Stimulated activated CD4-positive, alpha-beta T cell treated with anti-CD3 and anti-CD28 coated beads, TNF-alpha, amount 100 ng/mL, for 48 hours (primary cell): ENCODE measurements around the gene KRT17.
"Not testable (repeated sequence)": the region's sequence is repeated elsewhere in the genome, so short reads cannot be mapped to it uniquely, and the experiment has no call there.

Experiments used
- DNase-seq, 3 donors: peaks; one replicate each; pipeline ENCODE4 v3.0.0-alpha.2; 2020; ENCODE audit warnings: low read depth in 3 of 3

Gene KRT17

DNA sequence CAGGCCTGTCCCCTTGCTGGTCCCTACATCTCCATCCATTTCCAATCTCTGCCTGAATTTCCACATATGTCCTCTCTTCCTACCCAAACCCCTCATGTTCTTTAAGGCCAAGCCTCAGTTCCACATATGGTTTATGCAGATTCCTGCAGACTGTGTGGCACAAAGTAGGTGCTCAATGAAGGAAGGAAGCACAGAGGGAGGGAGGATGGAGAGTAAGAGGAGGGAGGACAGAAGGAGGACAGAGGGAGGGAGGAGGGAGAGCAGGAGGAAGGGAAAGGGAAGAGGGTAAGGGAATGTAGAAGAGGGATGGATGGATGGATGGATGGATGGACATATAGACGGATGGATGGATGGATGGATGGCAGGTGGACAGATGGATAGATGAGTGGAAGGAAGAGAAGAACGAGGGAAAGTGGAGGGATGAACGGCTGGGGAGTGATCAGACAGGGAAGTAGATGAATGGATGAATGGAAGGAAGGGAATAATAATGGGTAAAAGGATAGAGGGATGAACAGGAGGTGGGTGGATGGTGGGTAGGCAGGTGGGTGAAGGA lies 29.9 kb downstream of the KRT17 start:
- no peak for DNase-seq

DNA sequence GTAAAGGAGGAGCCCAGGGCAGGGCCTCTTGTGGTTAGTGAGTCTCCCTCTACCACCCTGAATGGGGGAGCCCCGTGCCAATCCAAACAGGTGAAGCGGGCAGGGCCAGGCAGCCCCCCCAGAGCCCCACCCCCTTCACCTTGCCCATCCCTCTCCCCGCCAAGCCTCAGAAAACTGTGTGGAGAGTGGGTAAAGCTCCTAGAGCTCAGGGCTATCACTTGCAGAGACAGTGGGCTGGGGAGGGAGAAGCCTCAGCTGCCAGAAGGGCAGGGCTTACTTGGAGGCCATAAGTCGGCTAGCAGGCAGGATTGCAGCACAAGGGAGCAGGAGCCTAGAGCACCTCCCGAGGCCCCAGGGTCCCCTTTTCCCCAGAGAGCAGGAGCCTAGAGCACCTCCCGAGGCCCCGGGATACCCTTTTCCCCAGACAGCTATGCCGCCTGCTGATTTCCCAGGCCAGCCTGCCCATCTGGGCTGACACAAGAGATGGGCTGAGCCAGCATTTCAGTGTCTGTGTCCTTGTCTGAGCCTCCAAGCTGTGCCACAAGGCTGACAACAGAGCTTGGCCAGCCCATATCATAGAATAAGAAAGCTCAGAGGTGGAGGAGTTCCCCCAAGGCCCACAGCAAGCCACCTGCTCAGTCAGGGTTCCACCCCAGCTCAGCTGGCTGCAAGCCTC lies 30.9 kb downstream of the KRT17 start:
- DNase-seq, result no peak

DNA sequence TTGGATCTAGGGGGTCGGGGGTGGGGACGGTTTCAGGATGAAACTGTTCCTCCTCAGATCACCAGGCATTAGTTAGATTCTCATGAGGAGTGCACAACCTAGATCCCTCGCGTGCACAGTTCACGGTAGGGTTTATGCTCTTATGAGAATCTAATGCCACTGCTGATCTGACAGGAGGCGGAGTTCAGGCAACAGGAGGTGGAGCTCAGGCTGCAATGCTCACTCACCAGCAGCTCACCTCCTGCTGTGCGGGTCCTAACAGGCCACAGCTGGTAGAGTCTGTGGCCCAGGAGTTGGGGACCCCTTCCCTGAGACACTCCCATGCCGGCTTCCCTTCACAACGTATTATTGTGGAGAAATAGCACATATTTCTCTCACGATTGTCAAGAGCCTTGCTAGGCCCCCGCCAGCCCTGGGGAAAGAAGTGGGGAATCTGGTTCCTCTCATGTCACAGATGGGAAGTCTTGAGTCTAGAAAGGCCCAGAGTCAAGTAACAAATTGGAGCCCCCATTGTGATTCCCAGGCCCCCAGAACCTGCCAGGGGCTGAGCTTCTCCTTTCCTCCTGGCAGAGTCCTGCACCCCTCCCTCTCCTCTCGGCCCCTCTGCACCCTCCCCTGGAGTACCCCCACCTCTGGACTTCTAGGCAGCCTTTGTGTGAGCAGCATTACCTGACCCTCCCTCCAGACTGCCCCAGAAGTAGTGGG lies 31.6 kb downstream of the KRT17 start:
- DNase-seq, result no peak

DNA sequence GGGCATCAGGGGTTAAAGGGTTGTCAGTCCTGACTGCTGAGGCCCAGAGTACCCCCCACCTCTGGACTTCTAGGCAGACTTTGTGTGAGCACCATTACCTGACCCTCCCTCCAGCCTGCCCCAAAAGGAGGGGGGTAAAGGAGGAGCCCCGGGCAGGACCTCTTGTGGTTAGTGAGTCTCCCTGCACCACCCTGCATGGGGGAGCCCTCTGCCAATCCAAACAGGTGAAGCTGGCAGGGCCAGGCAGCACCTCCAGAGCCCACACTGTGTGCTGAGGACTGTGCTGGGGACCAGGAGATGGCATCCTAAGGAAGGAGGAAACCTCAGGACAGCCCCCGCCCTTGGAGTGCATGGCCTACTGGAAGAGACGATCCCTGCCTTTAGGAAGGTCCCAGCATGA lies 35.1 kb downstream of the KRT17 start:
- DNase-seq, result no peak

DNA sequence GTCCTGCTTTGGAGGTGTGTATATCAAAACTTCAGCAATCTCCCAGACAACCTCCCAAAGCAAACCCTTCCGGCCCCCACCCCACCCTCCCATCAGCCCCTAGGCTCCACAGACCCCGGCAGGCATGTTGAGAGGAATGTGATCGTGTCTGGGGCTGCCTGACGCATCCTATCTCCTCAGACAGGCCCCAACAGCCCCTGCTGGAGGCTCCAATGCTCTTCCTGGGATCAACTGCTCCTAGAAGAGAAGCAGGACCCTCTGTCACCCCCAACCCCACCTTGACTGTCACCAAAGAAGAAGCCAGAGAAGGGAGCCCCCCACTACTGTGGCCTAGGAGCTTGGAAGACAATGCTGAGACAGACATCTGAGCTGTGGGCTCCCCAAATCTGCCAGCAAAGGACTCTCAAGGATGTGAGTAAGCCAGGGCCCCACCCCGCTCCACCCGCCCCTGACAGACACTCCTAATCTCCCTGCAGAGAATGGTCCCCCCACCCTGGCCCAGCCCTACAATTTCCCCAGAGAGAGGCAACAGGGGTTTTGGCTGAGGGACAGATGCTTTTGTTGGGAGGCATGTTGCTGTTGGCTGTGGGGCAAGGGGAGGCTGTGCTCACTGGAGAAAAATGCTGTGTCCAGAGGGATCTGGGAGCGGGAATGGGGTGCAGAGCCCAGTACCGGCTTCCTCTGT lies 36.1 kb downstream of the KRT17 start:
- no peak for DNase-seq

DNA sequence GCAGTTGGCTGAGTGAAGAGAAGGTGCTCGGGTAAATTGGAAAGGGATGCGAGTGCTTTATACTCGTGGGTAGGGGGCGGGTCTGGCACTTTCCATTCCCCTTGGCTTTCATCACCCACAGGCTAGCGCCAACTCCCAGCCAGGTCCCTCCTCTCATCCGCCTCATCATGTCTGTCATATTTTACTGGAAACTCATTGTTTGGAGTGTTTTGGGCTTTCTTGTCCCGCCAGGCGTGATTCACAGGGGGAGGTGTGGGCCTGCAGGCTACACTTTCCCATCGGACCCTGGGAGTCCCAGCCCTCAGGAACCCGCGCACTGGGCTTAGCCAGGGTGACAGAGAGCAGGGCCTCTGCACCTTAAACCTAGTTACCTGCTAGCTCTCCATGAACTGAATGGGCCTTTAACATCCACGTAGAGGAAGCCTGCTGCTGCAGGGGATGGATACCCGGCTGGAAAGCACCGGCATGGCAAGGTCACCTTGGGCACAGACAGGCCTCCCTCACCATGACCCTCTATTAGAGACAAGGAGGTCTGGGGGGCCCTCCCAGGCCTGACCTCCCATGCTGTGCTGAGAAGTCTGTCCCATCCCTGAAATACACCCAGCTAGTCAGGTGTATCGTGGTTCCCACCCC lies 37.4 kb downstream of the KRT17 start, which contains the start of gene KRT14:
Gene KRT14 (minus strand): TSS at position 33 of the 633 bp plus-strand sequence. CDS start 61 bp downstream, outside the sequence.
- no peak for DNase-seq

DNA sequence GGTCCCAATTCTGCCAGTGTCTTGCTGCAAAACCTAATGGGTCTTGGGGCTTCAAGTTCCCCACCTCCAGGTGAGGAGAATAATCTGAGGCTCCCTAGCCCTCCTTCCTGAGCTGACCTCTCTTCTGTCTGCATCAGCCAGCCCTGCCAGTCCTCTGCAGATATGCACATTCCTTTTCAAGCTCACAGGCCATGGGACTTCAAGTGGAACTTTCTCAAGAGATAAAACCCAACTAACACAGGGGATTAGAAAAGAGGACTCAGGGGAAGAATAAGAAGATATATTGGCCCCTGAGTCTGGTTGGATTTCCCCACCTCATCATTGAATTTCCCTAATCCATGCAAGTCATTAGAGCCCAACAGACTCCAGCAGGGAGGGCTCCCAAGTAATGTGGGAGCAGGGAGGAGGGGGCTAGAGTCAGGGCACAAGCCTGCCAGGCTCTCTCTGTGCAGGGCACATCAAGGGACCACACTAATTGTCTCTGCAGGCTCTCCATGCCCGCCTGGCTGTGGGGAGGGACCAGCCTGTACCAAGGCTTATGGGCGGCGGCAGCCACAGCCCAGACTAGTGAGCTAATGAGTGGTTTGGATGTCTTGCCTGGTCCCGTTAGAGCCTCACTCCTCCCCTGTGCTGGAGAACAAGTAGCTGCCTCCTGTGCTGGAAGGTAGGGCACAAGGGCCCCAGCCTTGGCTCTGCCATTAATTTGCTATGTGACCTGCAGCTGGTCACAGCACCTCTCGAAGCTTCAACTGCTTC lies 38.9 kb downstream of the KRT17 start:
- DNase-seq, result no peak

DNA sequence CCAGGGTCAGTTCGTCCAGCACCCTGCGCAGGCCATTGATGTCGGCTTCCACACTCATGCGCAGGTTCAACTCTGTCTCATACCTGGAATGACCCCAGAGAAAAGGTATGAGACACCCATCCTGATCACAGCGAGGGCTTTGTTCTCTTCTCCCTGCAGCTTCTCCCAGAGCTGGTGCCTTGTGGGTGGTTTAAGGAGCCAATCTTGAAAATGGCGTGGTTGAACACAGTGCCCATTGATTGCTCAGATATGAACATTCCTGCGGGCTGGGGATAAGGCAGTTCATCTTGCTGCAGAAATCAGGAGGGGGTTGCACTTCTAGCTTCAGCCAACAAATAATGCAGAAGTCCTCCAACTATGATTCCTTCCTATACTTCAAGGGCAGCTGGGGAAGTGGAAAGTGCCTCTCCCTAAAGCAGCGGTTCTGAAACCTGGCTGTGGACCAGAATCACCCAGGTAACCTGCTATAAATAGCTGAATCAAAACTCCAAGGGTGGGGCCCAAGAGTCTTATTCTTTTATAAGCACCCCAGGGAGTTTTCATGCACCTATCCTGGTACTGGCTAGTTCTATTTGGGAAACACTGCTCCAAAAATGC lies 39.9 kb downstream of the KRT17 start:
- not testable (repeated sequence) for DNase-seq

DNA sequence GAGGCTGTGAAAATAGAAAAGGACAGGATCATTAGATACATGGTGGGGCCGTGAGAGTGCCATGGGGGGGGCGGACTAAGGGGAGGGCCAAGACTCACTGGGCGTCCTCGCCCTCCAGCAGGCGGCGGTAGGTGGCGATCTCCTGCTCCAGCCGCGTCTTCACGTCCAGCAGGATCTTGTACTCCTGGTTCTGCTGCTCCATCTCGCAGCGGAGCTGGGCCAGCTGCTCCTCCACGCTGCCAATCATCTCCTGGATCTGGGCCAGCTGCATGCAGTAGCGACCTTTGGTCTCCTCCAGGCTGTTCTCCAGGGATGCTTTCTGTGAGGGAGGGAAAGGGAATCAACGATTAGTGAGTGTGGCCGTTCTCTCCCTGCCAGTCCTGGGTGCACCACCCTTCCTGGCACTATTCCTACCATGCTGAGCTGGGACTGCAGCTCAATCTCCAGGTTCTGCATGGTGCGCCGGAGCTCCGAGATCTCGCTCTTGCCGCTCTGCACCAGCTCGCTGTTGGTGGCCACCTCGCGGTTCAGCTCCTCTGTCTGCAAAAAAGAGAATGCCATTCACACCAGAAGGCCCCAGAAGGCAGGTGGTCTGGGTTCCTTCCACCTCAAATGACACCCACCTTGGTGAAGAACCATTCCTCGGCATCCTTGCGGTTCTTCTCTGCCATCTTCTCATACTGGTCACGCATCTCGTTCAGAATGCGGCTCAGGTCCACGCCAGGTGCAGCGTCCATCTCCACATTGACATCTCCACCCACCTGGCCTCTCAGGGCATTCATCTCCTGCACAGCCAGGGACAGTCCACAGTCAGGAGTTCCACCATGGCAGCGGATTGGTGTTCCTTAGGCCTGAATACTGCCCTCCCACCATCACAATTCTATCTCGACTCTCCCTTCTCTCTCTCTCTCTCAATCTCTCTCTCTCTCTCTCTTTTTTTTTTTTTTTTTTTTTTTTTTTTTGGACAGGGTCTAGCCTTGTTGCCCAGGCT lies 40.9 kb downstream of the KRT17 start:
- no peak for DNase-seq

DNA sequence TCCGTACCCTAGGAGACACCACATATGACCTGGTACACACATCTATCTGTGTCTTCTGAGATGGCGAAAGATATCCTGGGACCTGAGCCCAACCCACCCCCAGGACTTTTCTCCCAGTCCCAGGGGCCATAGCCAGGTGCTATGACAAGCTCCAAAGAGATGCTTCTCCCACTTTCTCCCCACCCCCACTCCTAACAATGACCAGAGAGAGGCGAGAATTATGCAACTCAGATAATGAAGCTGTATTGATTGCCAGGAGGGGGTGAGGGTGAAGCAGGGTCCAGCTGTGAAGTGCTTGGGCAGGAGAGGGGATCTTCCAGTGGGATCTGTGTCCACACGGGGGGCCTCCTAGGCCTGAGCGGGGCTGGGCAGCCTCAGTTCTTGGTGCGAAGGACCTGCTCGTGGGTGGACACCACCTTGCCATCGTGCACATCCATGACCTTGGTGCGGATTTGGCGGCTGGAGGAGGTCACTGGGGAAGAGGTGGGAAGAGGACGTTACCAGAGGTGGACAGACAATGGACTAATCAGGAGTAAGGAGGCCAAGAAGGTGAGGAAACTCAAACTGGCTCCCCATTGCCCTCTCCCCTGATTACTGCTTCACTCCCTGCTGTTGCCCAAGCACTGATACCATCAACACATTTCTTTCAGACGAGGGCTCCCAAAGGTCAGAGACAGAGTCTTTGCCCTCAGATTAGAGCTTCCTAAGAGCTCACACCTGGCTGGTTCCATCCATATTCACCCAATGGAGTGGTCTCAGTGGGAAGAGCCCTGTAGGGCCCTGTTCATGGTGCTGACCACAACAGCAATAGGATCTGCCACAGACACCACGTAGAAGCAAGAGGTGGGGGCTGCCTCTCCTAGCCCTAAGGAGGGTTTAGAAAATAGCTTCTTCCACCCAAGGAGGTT lies 42.1 kb downstream of the KRT17 start:
- not testable (repeated sequence) for DNase-seq

DNA sequence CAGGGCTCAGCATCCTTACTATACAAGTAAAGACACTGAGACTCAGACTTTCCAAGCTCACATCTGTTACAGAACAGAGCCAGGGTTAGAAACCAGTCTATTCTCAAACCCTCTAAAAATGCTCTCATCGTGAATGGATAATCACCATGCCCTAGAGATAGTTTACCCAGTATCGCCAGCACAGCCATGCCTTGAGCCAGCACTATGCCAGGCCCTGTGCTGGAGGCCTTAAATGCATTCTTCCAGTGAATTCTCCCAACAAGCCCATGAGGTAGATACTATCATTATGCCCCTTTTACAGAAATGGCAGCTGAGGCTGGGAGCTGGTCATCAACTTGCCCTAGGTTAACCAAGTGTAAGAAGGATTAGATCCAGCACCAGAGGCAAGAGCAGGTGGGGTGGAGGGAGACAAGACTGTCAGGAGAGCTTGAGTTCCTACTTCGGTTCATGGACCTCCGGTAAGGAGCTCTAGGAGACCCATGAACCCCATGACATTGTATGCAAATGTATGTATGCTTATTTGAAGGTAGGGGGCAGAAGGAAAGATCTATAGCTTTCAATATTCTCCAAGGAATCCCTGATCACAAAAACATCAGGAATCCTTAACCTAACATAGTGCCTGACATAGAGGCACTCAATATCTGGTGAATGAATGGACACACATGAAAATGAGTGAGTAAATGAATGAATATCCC lies 42.9 kb downstream of the KRT17 start:
- DNase-seq, result no peak

DNA sequence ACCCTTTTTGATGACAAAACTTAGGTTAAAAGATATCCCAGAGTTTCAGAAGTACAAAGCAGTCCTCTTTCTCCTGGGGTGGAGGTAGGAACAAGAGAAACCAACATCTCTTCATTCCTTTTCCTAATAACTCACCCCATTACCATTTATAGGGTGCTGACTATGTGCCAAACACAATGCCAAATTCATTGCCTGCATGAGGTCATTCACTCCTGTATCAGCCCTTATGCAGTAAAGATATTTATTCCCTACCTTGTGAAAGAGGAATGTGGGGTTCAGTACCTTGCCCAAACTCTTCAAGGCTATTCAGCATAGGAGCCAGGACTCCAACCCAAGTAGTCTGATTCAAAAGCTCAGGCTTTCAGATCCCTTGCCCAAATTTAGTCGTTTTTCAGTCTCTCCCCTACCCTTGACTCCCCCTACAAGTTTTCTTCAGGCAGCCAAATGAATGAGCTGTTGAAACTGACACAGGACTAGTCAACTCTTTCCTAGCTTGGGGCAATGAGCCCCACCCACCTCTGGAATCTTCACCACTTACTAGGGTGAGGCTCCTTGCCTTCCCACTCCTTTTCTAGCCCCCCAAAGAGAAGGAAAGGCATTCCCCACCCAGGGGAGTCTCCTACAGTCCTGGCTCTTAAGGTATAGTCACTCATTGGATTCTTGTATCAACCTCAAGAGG lies 43.5 kb downstream of the KRT17 start:
- DNase-seq, result no peak

DNA sequence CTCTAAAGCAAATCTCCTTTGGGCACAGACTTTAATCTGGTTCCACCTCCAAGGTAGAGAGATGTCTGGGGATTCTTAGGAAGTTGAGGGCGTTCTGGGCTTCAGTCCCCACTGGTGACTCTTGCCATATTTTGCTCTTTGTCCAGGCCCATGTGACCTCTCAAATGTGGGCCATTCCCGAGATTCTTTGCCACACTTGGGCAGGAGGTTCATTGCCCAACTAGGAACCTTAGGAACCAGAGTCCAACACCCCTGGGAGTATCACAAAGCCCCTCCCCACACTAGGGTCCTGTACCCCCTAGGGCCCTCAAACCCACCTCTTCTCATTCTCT lies 44.2 kb downstream of the KRT17 start:
- DNase-seq, result no peak

DNA sequence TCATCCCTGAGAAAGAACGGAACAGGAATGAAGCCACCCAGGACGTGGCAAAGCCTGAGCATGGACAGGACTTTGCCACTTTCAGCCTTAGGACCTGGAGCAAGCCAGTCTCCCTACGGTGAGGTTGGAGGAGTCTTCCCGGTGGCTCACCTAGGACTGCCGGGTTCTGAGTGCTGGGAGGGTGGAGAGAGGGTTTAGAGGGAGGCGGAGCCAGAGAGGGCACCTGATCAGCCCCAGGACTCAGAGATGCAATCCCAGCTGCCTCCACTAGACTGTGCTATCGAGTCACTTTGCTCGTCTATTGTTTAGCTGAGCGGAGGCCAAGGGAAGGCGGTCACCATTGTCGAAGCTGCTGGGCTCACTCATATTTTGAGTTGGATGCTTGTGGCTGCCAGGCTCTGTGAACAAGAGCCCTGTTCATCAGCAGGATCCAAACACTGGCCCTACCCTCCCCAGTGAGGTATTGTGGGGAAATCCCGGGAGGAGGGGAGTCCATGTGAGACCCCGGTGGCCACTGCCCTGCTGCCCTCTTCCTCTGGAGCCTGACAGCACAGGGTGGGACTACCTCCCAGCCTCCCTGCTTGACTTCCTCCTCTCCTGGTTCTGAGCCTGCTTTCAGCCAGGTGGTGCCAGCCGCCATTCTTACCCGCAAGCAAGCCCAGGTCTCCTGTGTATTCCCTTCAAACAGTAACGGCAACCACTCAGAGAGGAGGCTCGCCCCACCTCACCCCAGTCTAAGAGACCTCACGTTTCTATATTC lies 44.7 kb downstream of the KRT17 start:
- peak; percentile 44 to 70 (median 66) for DNase-seq

DNA sequence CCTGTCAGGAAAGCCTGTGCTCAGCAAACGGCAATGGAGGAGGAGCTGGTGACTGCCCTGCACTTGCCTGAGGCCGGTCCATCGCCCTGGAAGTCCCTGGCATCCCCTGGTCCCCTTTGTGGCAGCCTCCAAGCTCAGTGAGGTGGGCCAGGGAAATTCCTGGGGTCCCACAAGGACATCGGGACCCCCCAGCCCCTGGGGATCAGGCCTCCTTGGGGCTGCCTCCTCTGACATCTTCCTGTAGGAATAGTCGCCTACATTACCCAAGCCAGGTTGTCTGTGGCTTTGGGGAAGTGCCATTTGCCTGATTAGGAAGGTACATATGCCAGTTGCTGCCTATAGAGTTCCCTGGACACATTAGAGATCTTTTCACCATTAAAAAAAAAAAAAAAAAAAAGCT lies 45.4 kb downstream of the KRT17 start:
- no peak for DNase-seq

DNA sequence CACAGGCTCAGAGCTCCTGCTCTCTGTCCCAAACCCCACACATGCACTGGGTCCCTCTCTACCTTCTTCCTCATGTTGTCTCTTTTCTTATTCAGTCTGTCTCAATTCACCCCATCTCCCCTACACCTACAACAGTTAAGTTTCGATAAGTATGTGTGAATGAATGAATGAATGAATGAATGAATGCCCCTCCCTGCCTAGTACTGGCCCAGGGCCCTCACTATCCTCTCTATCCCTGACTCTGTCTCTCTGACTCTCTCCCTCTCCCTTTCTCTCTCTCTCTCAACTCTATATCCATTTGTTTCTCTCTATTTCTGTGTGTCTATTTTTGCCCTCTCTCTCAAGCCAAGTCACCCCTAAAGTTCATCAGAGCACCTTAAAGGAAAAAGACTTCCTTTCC lies 45.8 kb downstream of the KRT17 start:
- DNase-seq, result no peak

DNA sequence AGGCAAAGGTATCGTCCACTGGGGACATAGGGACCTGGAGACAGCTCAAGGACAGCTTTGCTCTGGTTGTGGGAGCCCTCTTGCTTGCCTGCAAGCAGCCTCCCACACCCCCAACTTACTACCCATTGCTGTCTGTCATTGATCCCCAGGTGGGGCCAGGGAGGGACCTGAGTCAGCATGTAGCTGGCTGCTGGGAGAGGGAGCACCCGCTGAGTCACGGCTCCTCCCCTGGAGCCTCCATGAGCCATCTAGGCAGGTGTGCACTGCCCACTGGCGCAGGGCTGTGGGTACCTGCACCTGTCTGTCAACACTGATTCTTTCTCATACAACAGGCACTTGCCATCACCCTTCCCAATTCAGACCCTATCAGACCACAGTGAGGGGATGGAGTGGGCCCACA lies 47.6 kb downstream of the KRT17 start:
- not testable (repeated sequence) for DNase-seq
